Measurements from ENCODE around the gene CHRNA10. TPM values are rescaled to one million over a fixed set of nuclear protein-coding genes. Genes with fewer than 3 reads are reported as not detected.

The CHRNA10 gene
- polyA plus RNA-seq, 3 donors: 1.3 to 3.0 (median 1.6) TPM

- DNase-seq (ENCODE audit: extremely low read depth in 1 of 11, low read depth in 9 of 11, low spot score in 4 of 11): no peak
Observed at GRCh38 chr11:3641191-3641590, 30.0 kb downstream of the CHRNA10 start.

DNA sequence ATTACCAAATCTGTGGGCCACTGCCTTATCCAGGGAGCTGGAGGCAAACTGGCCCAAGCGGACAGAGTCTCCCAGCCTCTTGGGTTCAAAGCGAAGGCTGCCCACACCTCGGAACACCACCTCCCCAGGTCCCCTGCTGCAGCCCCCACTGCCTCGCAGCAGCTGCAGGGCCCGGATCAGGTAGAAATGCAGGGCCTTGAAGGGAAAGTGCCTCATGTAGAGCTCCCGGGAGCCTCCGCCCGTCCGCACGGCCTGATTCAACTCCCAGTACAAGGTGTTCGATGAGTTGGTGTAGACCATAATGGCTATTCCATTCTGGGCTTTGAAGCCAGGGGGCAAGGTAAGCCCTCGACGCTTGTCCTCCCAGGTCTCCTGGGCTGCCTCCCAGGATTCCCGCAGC, 31.3 kb downstream of the CHRNA10 start:
- DNase-seq (ENCODE audit: extremely low read depth in 1 of 11, low read depth in 9 of 11, low spot score in 4 of 11): no peak

DNA sequence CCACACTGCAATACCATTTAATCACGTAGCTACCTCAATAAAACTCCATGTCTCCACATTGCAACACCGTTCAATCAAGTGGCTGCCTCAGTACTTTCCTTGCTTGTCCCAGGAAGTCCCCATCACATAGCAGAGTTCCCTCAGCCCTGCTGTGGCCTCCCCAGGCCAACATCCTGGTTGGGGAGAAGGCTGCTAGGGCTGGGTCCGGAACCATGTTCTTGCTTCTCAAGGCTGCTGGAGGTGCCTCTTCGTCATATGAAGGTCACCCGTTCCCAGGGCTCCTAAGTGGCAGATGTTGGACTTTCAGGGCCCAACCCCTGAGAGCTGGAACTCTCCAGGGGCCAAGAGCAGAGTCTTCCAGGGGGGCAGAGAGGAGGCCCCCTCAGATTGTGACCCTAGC, 32.7 kb downstream of the CHRNA10 start:
- no peak for DNase-seq (ENCODE audit: extremely low read depth in 1 of 11, low read depth in 9 of 11, low spot score in 4 of 11)

GRCh38 chr11:3637201-3637600, 34.0 kb downstream of the CHRNA10 start:
- DNase-seq (ENCODE audit: extremely low read depth in 1 of 11, low read depth in 9 of 11, low spot score in 4 of 11): no peak

DNA sequence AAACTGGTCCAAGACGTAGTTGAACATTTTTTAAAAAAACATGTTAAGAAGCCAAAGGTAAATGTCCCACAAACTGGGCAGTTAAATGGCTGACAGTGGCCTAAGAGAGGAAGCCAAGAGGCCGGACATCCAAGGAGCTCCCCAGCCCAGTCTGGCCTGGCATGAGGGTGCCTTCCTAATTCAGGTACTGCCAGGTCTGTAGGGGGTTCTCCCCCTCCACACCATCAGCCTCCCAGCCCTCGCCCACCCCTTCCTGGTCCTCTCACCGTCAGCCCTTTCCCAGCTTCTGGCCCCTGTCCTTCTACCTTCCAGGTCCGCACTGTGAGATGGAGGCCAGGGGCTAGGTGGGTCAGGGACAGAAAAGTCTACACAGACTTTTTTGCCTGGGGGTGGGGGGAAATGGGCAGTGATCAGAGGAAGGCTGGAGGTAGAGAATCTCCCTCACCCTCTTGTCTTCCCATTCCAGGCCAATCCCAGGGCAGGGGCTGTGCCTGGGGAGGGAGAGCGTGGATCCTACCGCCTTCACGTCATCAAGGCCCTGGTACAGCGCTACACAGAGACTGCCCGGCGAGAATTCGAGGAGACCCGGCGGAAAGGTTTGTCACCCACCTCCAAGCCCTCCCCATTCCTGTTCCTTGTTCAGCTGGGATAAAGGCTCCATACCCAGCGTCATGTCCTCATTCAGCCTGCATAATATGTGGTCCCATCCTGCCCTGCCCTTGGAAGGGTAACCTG, 35.4 kb downstream of the CHRNA10 start:
- DNase-seq (ENCODE audit: extremely low read depth in 1 of 11, low read depth in 9 of 11, low spot score in 4 of 11): no peak

DNA sequence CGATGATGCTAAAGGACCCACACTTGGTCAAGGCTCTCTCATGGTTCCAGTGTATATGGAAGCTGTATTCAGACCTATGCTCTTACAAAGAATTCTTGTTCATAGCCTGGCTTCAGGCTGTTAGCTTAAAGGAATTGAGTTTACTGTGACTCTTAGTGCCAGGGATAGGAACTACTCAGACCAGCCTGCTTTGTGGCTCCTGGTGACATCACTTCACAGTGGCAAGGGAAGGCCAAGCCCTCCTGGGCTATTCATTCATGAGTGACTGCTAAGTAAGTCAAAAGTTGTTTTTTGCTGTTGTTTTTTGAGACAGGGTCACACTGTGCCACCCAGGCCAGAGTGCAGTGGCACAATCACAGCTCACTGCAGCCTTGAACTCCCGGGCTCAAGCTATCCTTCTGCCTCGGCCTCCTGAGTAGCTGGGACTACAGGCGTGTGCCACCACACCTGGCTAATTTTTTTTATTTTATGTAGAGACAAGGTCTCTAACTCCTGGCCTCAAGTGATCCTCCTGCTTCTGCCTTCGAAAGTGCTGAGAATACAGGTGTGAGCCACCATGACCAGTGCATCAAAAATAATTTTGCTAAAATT, 39.0 kb downstream of the CHRNA10 start:
- DNase-seq (ENCODE audit: extremely low read depth in 1 of 11, low read depth in 9 of 11, low spot score in 4 of 11): no peak

- DNase-seq (ENCODE audit: extremely low read depth in 1 of 11, low read depth in 9 of 11, low spot score in 4 of 11): no peak
Observed at GRCh38 chr11:3631331-3631730, 39.9 kb downstream of the CHRNA10 start.

DNA sequence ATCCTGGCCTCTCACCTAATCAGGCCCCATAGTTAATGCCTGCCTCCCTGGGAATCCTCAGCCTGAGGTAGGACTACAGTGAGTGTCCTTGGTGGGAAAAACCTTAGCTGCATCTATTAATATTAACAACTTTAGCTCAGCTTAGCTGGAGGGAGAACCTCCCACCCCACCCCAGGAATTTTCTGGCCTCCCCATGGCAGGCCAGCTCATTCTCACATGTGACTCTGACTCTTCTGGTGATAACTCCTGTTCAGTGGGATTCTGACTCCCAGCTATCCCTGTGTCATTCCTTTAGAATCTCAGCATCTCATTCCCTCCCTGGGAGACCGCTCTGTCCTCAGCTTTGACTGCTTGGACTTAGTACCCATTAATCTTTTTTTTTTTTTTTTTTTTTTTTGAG, 43.9 kb downstream of the CHRNA10 start:
- DNase-seq (ENCODE audit: extremely low read depth in 1 of 11, low read depth in 9 of 11, low spot score in 4 of 11): no peak

DNA sequence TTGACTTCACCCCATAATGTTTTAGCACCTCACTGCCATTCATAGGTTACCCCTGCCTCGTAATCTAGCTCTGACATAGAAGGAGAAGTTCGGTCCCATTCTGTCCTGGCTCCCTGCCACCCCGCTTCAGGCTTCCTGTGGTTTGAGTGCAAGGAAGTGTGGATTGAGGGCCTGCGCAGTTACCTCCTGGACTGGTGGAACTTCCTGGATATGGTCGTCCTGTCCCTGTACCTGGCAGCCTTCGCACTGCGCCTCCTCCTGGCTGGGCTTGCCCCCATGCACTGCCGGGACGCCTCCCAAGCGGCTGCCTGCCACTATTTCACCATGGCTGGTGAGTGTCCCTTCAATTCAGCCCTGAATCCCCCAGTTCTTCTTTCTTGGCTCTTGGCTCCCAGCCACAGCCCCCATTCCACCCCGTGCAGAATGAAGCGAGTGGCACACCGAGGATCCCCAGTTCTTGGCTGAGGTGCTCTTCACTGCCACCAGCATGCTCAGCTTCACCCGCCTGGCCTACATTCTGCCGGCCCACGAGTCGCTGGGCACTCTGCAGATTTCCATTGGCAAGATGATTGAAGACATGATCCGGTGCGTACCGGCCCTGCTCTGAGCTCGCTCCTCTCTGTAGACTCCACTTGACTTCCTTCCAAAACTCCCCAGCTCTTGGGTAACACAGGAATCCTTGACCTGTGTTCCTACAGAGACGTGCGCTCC, 44.8 kb downstream of the CHRNA10 start:
- no peak for DNase-seq (ENCODE audit: extremely low read depth in 1 of 11, low read depth in 9 of 11, low spot score in 4 of 11)

DNA sequence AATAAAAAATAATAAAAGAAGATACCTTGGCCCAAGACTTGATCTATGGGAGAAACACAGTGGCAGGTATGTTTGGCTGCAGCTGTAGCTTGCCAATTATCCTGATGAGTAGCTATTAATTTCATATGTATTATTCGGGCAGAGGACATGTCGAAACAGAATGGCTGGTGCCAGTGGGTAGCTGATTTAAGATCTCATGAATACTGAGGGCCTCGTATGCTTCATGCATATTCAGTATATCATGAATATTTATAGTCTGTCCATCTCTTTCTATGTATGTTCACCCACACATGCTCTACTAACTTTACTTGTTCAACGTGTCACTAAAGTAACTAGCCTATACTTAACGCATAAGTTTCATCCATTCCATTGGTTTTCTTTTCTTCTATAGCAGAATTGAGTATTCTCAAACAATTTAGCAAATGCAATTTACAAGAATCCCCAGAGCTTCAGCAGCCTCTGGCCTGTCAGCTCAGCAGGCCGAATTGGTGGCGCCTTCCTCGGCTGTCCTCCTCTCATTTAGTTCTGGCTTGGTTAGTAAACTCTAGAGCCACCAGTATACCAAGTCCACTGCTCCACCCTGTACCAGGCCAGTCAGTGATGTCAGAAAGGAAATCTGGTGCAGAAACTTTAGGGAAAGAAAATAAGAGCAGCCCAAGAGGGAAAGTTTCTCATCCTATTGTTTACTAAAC, 47.3 kb downstream of the CHRNA10 start:
- DNase-seq (ENCODE audit: extremely low read depth in 1 of 11, low read depth in 9 of 11, low spot score in 4 of 11): no peak

GRCh38 chr11:3623121-3623520, 48.1 kb downstream of the CHRNA10 start:
- no peak for DNase-seq (ENCODE audit: extremely low read depth in 1 of 11, low read depth in 9 of 11, low spot score in 4 of 11)

GRCh38 chr11:3622521-3622920, 48.7 kb downstream of the CHRNA10 start:
- no peak for DNase-seq (ENCODE audit: extremely low read depth in 1 of 11, low read depth in 9 of 11, low spot score in 4 of 11)

DNA sequence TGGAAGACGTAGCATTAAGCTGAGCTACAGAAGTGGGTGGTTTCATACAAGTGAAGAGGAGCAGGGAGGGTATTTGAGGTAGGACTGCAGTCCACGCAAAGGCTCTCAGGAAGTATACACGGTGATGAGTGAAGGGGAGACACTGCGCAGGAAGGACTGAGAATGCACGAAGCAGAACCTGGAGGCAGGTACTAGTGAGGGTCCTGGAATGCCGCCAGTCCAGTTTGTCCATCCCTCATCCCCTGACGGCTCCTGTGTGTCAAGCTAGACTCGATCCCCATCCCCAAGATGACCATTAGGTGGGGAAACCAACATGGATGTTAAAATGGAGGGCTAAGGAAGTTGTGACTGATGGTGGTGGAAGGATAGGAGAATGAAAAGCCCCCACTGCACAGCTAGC, 53.2 kb downstream of the CHRNA10 start:
- no peak for DNase-seq (ENCODE audit: extremely low read depth in 1 of 11, low read depth in 9 of 11, low spot score in 4 of 11)

DNA sequence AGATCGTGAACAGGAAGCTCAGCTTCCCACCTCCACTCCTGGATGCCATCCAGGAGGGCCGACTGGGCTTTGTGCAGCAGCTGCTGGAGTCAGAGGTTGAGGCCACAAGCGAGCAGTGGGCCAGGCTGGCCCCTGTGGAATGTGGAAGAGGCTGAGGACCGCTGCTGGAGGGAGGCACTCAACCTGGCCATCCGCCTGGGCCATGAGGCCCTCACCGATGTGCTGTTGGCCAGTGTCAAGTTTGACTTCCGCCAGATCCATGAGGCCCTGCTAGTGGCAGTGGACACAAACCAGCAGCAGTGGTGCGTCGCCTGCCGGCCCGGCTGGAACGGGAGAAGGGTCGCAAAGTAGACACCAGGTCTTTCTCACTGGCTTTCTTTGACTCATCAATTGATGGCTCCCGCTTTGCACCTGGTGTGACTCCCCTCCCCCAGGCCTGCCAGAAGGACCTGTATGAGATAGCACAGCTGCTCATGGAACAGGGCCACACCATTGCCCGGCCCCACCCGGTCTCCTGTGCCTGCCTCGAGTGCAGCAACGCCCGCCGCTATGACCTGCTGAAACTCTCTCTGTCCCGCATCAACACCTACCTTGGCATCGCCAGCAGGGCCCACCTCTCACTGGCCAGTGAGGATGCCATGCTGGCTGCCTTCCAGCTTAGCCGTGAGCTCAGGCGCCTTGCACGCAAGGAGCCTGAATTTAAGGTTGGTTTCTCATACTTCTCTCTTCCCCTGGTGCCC, 54.3 kb downstream of the CHRNA10 start:
- no peak for DNase-seq (ENCODE audit: extremely low read depth in 1 of 11, low read depth in 9 of 11, low spot score in 4 of 11)

DNA sequence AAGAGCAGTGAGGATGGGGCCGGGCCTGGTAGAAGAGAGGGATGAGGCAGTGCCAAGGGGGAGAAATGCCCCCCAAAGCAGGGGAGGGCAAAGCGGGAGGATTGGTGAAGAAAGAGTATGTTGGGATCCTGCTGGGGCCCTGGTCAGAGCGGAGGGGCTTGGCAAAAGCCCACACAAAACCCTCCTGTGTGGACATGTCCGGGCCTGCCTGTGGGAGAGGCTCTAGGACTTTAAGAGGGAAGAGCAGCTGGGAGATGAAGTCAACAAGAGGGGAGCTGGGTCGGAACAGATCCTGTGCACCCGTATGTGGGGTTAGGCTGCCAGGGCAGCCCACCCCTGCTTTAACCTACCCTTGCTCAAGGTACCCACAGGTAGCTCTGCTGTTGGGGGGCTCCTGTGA, 55.2 kb downstream of the CHRNA10 start:
- DNase-seq (ENCODE audit: extremely low read depth in 1 of 11, low read depth in 9 of 11, low spot score in 4 of 11): no peak
